ENCODE data around the gene ZC3H7B.

Gene ZC3H7B

DNA sequence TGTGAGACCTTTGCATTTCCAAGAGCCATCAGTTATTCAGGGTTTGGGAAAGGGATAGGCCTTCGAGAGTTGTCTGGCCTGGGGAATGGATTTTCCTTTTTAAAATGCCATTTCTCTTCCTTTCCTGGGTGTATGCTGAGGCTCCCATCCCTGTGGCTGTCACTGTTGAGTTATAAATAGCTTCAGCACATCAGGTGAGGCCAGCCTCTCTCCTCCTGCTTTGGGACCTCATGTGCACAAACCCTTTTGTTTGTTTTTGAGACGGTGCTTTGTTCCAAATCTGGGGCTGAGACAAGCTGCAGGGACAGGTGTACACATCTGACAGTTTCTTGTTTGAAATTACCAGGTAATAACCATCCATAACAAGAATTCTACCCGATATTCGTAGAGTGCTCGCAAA is 81.8 kb downstream of the ZC3H7B start:
- DNase-seq (ENCODE audit: low spot score): no peak
- CTCF ChIA-PET: no interaction called here
- POLR2A ChIA-PET (ENCODE audit: low non-redundant PET): no interaction called here
- H3K27ac ChIP-seq: peak overlapping the region; percentile 97
- no peak for TF ChIP-seq CTCF (conservative IDR thresholded peaks at IDR 0.05; ENCODE audit: low read depth)

- DNase-seq (ENCODE audit: low spot score): no peak
- no peak overlapping the region for H3K27ac ChIP-seq
- ChIA-PET CTCF (no interaction called here), POLR2A (ENCODE audit: low non-redundant PET) (no interaction called here)
- TF ChIP-seq CTCF (conservative IDR thresholded peaks at IDR 0.05; ENCODE audit: low read depth): no peak
Measured at GRCh38 chr22:41384128-41384527, 82.8 kb downstream of the ZC3H7B start.

DNA sequence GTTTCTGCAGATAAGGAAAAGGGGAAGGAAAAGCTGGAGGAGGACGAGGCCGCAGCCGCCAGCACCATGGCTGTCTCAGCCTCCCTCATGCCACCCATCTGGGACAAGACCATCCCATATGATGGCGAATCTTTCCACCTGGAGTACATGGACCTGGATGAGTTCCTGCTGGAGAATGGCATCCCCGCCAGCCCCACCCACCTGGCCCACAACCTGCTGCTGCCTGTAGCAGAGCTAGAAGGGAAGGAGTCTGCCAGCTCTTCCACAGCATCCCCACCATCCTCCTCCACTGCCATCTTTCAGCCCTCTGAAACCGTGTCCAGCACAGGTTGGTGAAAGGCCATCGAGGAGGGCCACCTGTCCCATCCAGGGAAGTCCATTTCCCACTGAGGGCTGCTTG is 86.0 kb downstream of the ZC3H7B start:
- POLR2A ChIA-PET (ENCODE audit: low non-redundant PET): no interaction called here
- CTCF ChIA-PET: no interaction called here
- peak overlapping the region; percentile 15; the same call in 1 of the 2 replicates for H3K27ac ChIP-seq
- no peak for DNase-seq (ENCODE audit: low spot score)
- TF ChIP-seq CTCF (conservative IDR thresholded peaks at IDR 0.05; ENCODE audit: low read depth): no peak

DNA sequence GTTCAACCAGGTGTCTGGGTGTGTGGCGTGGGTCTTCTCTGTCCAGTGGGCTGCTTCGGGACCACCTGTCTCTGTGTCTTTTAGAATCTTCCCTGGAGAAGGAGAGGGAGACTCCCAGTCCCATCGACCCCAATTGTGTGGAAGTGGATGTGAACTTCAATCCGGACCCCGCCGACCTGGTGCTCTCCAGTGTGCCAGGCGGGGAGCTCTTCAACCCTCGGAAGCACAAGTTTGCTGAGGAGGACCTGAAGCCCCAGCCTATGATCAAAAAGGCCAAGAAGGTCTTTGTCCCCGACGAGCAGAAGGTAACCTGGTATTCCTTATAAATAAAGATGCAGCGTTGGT is 92.7 kb downstream of the ZC3H7B start:
- TF ChIP-seq CTCF (conservative IDR thresholded peaks at IDR 0.05; ENCODE audit: low read depth): no peak
- DNase-seq (ENCODE audit: low spot score): no peak
- POLR2A ChIA-PET (ENCODE audit: low non-redundant PET): no interaction called here
- CTCF ChIA-PET: no interaction called here
- peak overlapping the region; percentile 8 for H3K27ac ChIP-seq

DNA sequence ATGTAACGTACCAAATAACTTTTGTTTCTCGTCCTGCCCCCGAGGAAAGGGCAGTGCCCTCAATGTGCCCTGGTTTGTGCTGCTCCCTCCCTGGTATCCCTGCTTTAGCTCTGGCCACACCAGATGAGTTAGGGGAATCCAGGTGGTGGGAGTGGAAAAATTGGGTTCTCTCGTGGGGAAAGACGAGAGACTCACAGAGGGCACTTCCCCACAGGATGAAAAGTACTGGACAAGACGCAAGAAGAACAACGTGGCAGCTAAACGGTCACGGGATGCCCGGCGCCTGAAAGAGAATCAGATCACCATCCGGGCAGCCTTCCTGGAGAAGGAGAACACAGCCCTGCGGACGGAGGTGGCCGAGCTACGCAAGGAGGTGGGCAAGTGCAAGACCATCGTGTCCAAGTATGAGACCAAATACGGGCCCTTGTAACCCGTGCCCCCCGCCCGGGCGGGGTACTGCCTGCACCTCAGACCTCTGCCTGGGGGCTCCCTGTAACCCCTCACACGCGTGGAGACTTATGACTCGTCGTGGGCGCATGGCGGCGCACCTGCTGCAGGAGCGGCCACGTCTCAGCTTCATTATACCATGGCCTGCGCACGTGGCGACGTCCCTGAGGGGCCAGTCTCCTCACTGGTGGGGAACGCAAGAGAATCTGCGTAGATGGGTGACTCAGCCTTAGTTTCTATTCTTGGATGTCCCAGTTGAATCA is 94.4 kb downstream of the ZC3H7B start:
- ChIA-PET POLR2A (ENCODE audit: low non-redundant PET) (no interaction called here), CTCF (no interaction called here)

DNA sequence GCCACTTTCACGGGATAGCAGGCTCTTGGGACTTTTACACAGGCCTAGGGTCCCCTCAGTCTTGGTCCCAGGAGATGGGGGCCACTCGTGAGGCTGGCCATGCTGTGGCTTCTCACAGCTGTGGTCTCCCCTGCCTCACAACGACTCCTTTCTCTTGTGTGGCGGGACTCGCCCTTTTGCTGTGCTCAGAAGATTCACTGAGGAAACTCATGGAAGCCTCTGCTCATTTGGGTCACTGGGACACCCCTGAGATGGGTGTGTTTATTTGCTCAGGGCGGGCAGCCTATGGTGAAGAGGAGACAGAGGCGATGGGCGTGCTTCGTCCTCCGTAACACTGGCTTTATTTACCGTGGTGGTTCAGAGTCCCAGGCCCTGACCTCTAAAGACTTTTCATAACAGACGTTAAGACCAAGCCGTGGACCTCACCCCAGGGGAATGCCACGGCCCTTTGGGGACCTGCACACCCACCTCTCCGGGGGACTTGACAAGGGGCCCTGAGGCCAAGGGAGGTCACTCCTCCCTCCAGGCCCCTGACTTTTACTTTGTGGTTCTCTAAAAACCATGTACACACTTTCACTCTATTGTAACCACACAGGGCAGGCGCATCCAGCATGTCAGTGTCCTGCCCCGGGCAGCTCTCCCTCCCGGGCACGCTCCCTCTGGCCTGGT is 96.0 kb downstream of the ZC3H7B start:
- no peak for TF ChIP-seq CTCF (conservative IDR thresholded peaks at IDR 0.05; ENCODE audit: low read depth)
- ChIA-PET CTCF (no interaction called here), POLR2A (ENCODE audit: low non-redundant PET) (no interaction called here)
- DNase-seq (ENCODE audit: low spot score): no peak
- H3K27ac ChIP-seq: peak overlapping the region; percentile 11; the same call in 1 of the 2 replicates

More for the DNA sequence above, 94.4 kb downstream of the ZC3H7B start:
- peak overlapping the region; percentile 11 for H3K27ac ChIP-seq
- no peak for TF ChIP-seq CTCF (conservative IDR thresholded peaks at IDR 0.05; ENCODE audit: low read depth)
- no peak for DNase-seq (ENCODE audit: low spot score)

Measured in RWPE1 (cell line).